SU-DHL-6 (cell line): ENCODE measurements around the gene MRPS35.

ENCODE experiments used
- H2AFZ ChIP-seq: fragments of 200-600 bp; sonication (generic); 2 replicates; pipeline ENCODE4 v1.6.1; 2014; ENCODE audit warnings: low read depth, mild to moderate bottlenecking, moderate library complexity, mixed read lengths, antibody characterized with exemption, low read length; ENCODE audit not compliant: severe bottlenecking
- H3F3A ChIP-seq: fragments of 200-600 bp; shearing (Covaris generic); 2 replicates; pipeline ENCODE4 v1.6.0; 2016; ENCODE audit warnings: antibody characterized with exemption, mild to moderate bottlenecking; ENCODE audit not compliant: insufficient read depth
- H3K27ac ChIP-seq: fragments of 200-600 bp; sonication (generic); 2 replicates; pipeline ENCODE4 v1.5.1; 2016; ENCODE audit warnings: low read depth, mild to moderate bottlenecking, low read length, moderate library complexity, mixed read lengths
- H3K27me3 ChIP-seq: fragments of 200-600 bp; sonication (generic), shearing (Covaris generic); 2 replicates; pipeline ENCODE4 v1.6.0; 2014; ENCODE audit warnings: mild to moderate bottlenecking, low read length
- H3K36me3 ChIP-seq: fragments of 200-600 bp; sonication (generic); 2 replicates; pipeline ENCODE4 v1.6.1; 2014; ENCODE audit warnings: mild to moderate bottlenecking, low read length, mixed read lengths
- H3K4me2 ChIP-seq: fragments of 300-600, 200-600 bp; shearing (Covaris generic), sonication (generic); 2 replicates; pipeline ENCODE4 v1.6.0; 2014; ENCODE audit warnings: low read length, low read depth, mild to moderate bottlenecking; ENCODE audit not compliant: poor library complexity, severe bottlenecking
- H3K4me3 ChIP-seq: fragments of 200-600 bp; sonication (generic); 2 replicates; pipeline ENCODE4 v1.5.1; 2014; ENCODE audit warnings: antibody characterized with exemption, low read length, mild to moderate bottlenecking, mixed read lengths; ENCODE audit not compliant: insufficient read depth, poor library complexity, severe bottlenecking
- H3K79me2 ChIP-seq: fragments of 200-600 bp; sonication (generic); 2 replicates; pipeline ENCODE4 v1.6.1; 2014; ENCODE audit warnings: mild to moderate bottlenecking, low read length, moderate library complexity; ENCODE audit not compliant: insufficient read depth
- H3K9ac ChIP-seq: fragments of 200-600 bp; sonication (generic); 2 replicates; pipeline ENCODE4 v1.7.0; 2014; ENCODE audit warnings: mild to moderate bottlenecking, low read length
- H3K9me2 ChIP-seq: fragments of 200-600 bp; sonication (generic); replicated peaks from 2 replicates; pipeline ENCODE4 v1.6.1; 2014; ENCODE audit warnings: low read length; ENCODE audit not compliant: insufficient read depth
- H3K9me3 ChIP-seq: fragments of 200-600 bp; sonication (generic); 2 replicates; pipeline ENCODE4 v1.6.1; 2014; ENCODE audit warnings: low read length, mixed read lengths; ENCODE audit not compliant: insufficient read depth
- H4K20me1 ChIP-seq: fragments of 200-600 bp; sonication (generic); 2 replicates; pipeline ENCODE4 v1.6.1; 2014; ENCODE audit warnings: low read depth, mild to moderate bottlenecking, antibody characterized with exemption, low read length, moderate library complexity, mixed read lengths
- EZH2phosphoT487 ChIP-seq: fragments of 200-600 bp; sonication (generic), shearing (Covaris generic); conservative IDR thresholded peaks from 2 replicates; pipeline ENCODE4 v1.6.1; 2018; ENCODE audit warnings: mild to moderate bottlenecking, antibody characterized with exemption, low read length, moderate library complexity, mixed read lengths
- TF ChIP-seq, protein P1 (sequence below): fragments of 200-600 bp; sonication (generic); IDR thresholded peaks from one replicate; pipeline ENCODE4 v1.5.1; 2017; ENCODE audit warnings: antibody characterized with exemption, mild to moderate bottlenecking, low read length, moderate library complexity; ENCODE audit not compliant: insufficient read depth, poor library complexity, severe bottlenecking

MRPS35 gene

GRCh38 chr12:27673101-27673718 lies 37.4 kb upstream of the MRPS35 start:
- no peak overlapping the region for H2AFZ ChIP-seq
- no peak overlapping the region for H3K4me3 ChIP-seq
- H3K27me3 ChIP-seq, result no peaks in the 10 kb centered on the region
- H3K27ac ChIP-seq, result no peak overlapping the region
- no peaks in the 10 kb centered on the region for H3F3A ChIP-seq
- no peak overlapping the region for H3K4me2 ChIP-seq
- H3K9me3 ChIP-seq, result no peaks in the 10 kb centered on the region
- H4K20me1 ChIP-seq, result no peaks in the 10 kb centered on the region
- H3K9me2 ChIP-seq, result no peaks in the 10 kb centered on the region
- TF ChIP-seq EZH2phosphoT487, result no peak
- TF ChIP-seq, protein P1, sequence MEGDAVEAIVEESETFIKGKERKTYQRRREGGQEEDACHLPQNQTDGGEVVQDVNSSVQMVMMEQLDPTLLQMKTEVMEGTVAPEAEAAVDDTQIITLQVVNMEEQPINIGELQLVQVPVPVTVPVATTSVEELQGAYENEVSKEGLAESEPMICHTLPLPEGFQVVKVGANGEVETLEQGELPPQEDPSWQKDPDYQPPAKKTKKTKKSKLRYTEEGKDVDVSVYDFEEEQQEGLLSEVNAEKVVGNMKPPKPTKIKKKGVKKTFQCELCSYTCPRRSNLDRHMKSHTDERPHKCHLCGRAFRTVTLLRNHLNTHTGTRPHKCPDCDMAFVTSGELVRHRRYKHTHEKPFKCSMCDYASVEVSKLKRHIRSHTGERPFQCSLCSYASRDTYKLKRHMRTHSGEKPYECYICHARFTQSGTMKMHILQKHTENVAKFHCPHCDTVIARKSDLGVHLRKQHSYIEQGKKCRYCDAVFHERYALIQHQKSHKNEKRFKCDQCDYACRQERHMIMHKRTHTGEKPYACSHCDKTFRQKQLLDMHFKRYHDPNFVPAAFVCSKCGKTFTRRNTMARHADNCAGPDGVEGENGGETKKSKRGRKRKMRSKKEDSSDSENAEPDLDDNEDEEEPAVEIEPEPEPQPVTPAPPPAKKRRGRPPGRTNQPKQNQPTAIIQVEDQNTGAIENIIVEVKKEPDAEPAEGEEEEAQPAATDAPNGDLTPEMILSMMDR, result no peak
- H3K79me2 ChIP-seq, result no peaks in the 10 kb centered on the region
- no peaks in the 10 kb centered on the region for H3K36me3 ChIP-seq
- H3K9ac ChIP-seq, result no peak overlapping the region

- H3K9me3 ChIP-seq, result no peaks in the 10 kb centered on the region
- no peaks in the 10 kb centered on the region for H3K9me2 ChIP-seq
- no peak overlapping the region for H3K9ac ChIP-seq
- no peaks in the 10 kb centered on the region for H3F3A ChIP-seq
- H3K27me3 ChIP-seq, result no peaks in the 10 kb centered on the region
- no peaks in the 10 kb centered on the region for H3K36me3 ChIP-seq
- H3K27ac ChIP-seq, result no peak overlapping the region
- no peak overlapping the region for H2AFZ ChIP-seq
- H3K4me3 ChIP-seq, result no peak overlapping the region
- no peak overlapping the region for H3K4me2 ChIP-seq
- TF ChIP-seq, protein P1, result no peak
- TF ChIP-seq EZH2phosphoT487, result no peak
- no peaks in the 10 kb centered on the region for H3K79me2 ChIP-seq
- no peaks in the 10 kb centered on the region for H4K20me1 ChIP-seq
Measured at GRCh38 chr12:27674989-27675388, 35.6 kb upstream of the MRPS35 start.

- H3K27ac ChIP-seq, result no peak overlapping the region
- H3K4me3 ChIP-seq, result no peak overlapping the region
- H3K36me3 ChIP-seq, result no peaks in the 10 kb centered on the region
- H3K9me3 ChIP-seq, result no peaks in the 10 kb centered on the region
- no peaks in the 10 kb centered on the region for H3K79me2 ChIP-seq
- H3K9me2 ChIP-seq, result no peaks in the 10 kb centered on the region
- H3K27me3 ChIP-seq, result no peaks in the 10 kb centered on the region
- H3K9ac ChIP-seq, result no peak overlapping the region
- H2AFZ ChIP-seq, result no peak overlapping the region
- no peaks in the 10 kb centered on the region for H3F3A ChIP-seq
- no peaks in the 10 kb centered on the region for H4K20me1 ChIP-seq
- no peak overlapping the region for H3K4me2 ChIP-seq
- TF ChIP-seq EZH2phosphoT487, result no peak
- TF ChIP-seq, protein P1, result no peak
Measured at GRCh38 chr12:27680619-27681018, 30.0 kb upstream of the MRPS35 start.
